ENCODE results near the gene ADAMTSL5.

GRCh38 chr19:1521636-1522035 lies 8.8 kb upstream of the ADAMTSL5 start:
- TF ChIP-seq FOXA1 (IDR thresholded peaks at IDR 0.05): no peak
- TF ChIP-seq HDGF (IDR thresholded peaks at IDR 0.05; ENCODE audit: borderline replicate concordance): no peak
- no peak for TF ChIP-seq SUZ12 (IDR thresholded peaks at IDR 0.05)
- no peak for TF ChIP-seq FOXK2 (IDR thresholded peaks at IDR 0.05)
- no peak for TF ChIP-seq PKNOX1 (IDR thresholded peaks at IDR 0.05)
- no peak for TF ChIP-seq NFRKB (IDR thresholded peaks at IDR 0.05)
- no peak for TF ChIP-seq FOXM1 (IDR thresholded peaks at IDR 0.05; ENCODE audit: borderline replicate concordance)
- no peak for TF ChIP-seq TARDBP (IDR thresholded peaks at IDR 0.05)
- TF ChIP-seq LEF1 (IDR thresholded peaks at IDR 0.05; ENCODE audit: borderline replicate concordance): no peak
